ENCODE results near the gene FAM168A. TPM values are rescaled to one million over a fixed set of nuclear protein-coding genes. Genes with fewer than 3 reads are reported as not detected.

Gene FAM168A
- total RNA-seq, 1 experiment from 2014 or later = 21.1 TPM

DNA sequence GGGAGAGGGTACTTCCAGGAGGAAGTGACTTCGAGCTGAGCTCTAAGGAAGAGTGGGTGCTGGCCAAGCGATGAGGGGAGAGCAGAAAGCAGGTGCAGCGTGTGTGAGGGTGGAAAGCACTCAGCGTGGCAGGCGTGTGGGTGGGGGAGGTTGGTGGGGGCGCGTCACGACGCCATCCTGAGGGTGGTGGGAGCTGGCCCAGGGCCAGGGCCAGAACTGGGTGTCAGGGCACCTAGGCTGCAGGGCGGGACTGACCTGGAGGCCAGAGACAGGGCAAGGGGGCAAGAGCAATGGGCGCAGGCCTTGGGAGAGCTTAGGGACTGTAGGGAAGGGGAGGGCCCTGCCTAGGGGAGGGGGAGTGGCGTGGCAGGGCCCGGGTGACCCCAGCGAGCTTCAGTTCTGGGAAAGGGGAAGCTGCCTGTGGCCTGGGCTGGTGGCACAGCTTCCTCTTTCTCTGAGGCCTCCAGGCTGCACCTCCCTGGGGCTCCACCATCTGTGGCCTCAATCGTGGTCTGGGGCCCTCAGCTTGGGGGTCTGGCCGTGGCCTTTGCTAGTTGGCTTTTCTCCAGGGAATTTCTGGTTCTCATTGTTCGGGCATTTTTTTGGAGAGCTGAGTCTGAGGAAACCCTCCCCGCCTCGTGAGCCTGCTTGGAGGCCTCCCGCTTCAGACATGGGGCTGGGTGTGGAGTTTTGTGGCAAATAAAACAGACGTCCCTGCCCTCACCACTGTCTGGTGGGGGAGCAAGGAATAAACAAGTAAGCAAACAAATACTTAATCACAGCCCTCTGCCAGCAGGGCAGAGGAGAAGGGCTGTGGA, 212.8 kb downstream of the FAM168A start:
- Histone ChIP-seq H2AFZ (ENCODE audit: low read length) (no peak overlapping the region), H3K14ac (ENCODE audit: insufficient read depth, low read length) (no peak overlapping the region), H2BK5ac (ENCODE audit: insufficient read length, low read length) (no peak overlapping the region), H4K20me1 (ENCODE audit: control insufficient read depth, insufficient read depth, insufficient read length) (no peaks in the 10 kb centered on the region), H2AK5ac (ENCODE audit: insufficient read length, low read length) (no peak overlapping the region), H3K27me3 (ENCODE audit: insufficient read depth, low read length) (no peaks in the 10 kb centered on the region), H3K27ac (ENCODE audit: insufficient read length, low read depth, low read length) (no peak overlapping the region), H2BK12ac (ENCODE audit: insufficient read length, low read depth, low read length) (no peak overlapping the region), H2BK20ac (ENCODE audit: low read depth, low read length, poor library complexity, severe bottlenecking) (no peak overlapping the region), H2BK15ac (ENCODE audit: low read depth, low read length) (no peak overlapping the region), H3K23ac (ENCODE audit: insufficient read length, low read depth, low read length) (no peak overlapping the region), H3K79me1 (ENCODE audit: insufficient read depth, low read depth, low read length, poor library complexity, severe bottlenecking) (no peaks in the 10 kb centered on the region), H4K8ac (replicated peaks; ENCODE audit: insufficient read length, low read depth, low read length) (no peak overlapping the region), H3K9me3 (ENCODE audit: control insufficient read depth, low read depth, low read length) (no peaks in the 10 kb centered on the region), H3K79me2 (ENCODE audit: insufficient read depth, low read length) (no peaks in the 10 kb centered on the region), H3K9ac (ENCODE audit: extremely low read depth, insufficient read length, low read length) (no peak overlapping the region), H3K18ac (ENCODE audit: insufficient read length, low read depth, low read length) (no peak overlapping the region), H4K5ac (ENCODE audit: insufficient read length, low read depth, low read length) (no peak overlapping the region), H2BK120ac (ENCODE audit: low read depth, low read length, poor library complexity, severe bottlenecking) (no peak overlapping the region), H3K23me2 (ENCODE audit: insufficient read length, low read depth, low read length, poor library complexity, severe bottlenecking) (no peaks in the 10 kb centered on the region), H3K4me2 (ENCODE audit: insufficient read depth, insufficient read length, low read length) (no peak overlapping the region), H3K4ac (ENCODE audit: low read depth, low read length) (no peak overlapping the region), H3K56ac (ENCODE audit: insufficient read length, low read depth, low read length) (no peak overlapping the region), H3K4me1 (ENCODE audit: insufficient read depth, low read length) (no peaks in the 10 kb centered on the region), H4K91ac (ENCODE audit: insufficient read length, low read depth, low read length) (no peak overlapping the region), H3T11ph (ENCODE audit: low read length) (no peak overlapping the region)
- Mint-ChIP-seq H3K27ac (peak overlapping the region in 1 of 3 experiments; percentile 82; a peak in 1 of 7 replicates), H3K9me3 (no peaks in the 10 kb centered on the region), H3K36me3 (ENCODE audit: insufficient read depth in 1 of 3, low read depth in 3 of 3) (peaks cover 0 to 2% (median 0%) of the 10 kb centered on the region in 3 experiments; a peak in 2 of 7 replicates), H3K27me3 (ENCODE audit: low read depth) (no peaks in the 10 kb centered on the region; the same call in 1 of the 2 replicates), H3K4me3 (no peak overlapping the region), H3K4me1 (peaks cover 31 to 47% of the 10 kb centered on the region in 2 experiments)
- WGBS (ENCODE audit: extremely low coverage, insufficient read length, low lambda C conversion rate) = no CpG with 5 or more reads among the region's 21 CpGs
- no peak for TF ChIP-seq CTCF (conservative IDR thresholded peaks at IDR 0.05)
- DNase-seq = no peak
